IMR-90 (cell line): ENCODE results near the gene CDH13.

ENCODE experiments used
- BHLHE40 ChIP-seq: fragments of 150-350 bp; IDR thresholded peaks from 2 replicates; pipeline ENCODE4 v1.6.1; 2016; ENCODE audit warnings: mild to moderate bottlenecking, low read depth, low read length
- CHD1 ChIP-seq: IDR thresholded peaks from 2 replicates; pipeline ENCODE4 v1.6.1; 2012; ENCODE audit warnings: low read depth, low read length, improper control_type of control experiment
- CTCF ChIP-seq: conservative IDR thresholded peaks from 2 replicates; pipeline ENCODE4 v1.5.1; 2012; ENCODE audit warnings: mild to moderate bottlenecking, low read depth, low read length, improper control_type of control experiment
- FOS ChIP-seq: fragments of 150-350 bp; IDR thresholded peaks from 2 replicates; pipeline ENCODE4 v1.6.1; 2016; ENCODE audit warnings: low read depth, low read length
- MAFK ChIP-seq: IDR thresholded peaks from 2 replicates; pipeline ENCODE4 v1.6.1; 2012; ENCODE audit warnings: low read depth, low read length, improper control_type of control experiment
- MAZ ChIP-seq: IDR thresholded peaks from 2 replicates; pipeline ENCODE4 v1.6.1; 2012; ENCODE audit warnings: low read depth, mild to moderate bottlenecking, low read length, improper control_type of control experiment, moderate library complexity, borderline replicate concordance
- MXI1 ChIP-seq: IDR thresholded peaks from 2 replicates; pipeline ENCODE4 v1.6.1; 2012; ENCODE audit warnings: low read depth, mild to moderate bottlenecking, low read length, moderate library complexity, borderline replicate concordance
- POLR2A ChIP-seq: IDR thresholded peaks from 2 replicates; pipeline ENCODE4 v1.6.1; 2012; ENCODE audit warnings: mild to moderate bottlenecking, low read depth, low read length
- RAD21 ChIP-seq: IDR thresholded peaks from 2 replicates; pipeline ENCODE4 v1.6.1; 2012; ENCODE audit warnings: low read length, improper control_type of control experiment
- RCOR1 ChIP-seq: IDR thresholded peaks from 2 replicates; pipeline ENCODE4 v1.6.1; 2012; ENCODE audit warnings: mild to moderate bottlenecking, low read length, improper control_type of control experiment; ENCODE audit not compliant: insufficient replicate concordance
- SMC3 ChIP-seq: fragments of 150-350 bp; IDR thresholded peaks from 2 replicates; pipeline ENCODE4 v1.6.1; 2016; ENCODE audit warnings: low read depth, mild to moderate bottlenecking, antibody characterized with exemption, low read length, moderate library complexity
- TF ChIP-seq, protein P1 (sequence below): fragments of 150-350 bp; IDR thresholded peaks from 2 replicates; pipeline ENCODE4 v1.6.1; 2017; ENCODE audit warnings: mild to moderate bottlenecking, antibody characterized with exemption, low read length, low read depth
- TF ChIP-seq, protein P2 (sequence below): fragments of 150-350 bp; IDR thresholded peaks from 2 replicates; pipeline ENCODE4 v1.6.1; 2016; ENCODE audit warnings: low read depth, mild to moderate bottlenecking, low read length, moderate library complexity, borderline replicate concordance

- no peak for TF ChIP-seq SMC3
- no peak for TF ChIP-seq CTCF
- no peak for TF ChIP-seq RAD21
- TF ChIP-seq POLR2A = no peak
- TF ChIP-seq, protein P1, sequence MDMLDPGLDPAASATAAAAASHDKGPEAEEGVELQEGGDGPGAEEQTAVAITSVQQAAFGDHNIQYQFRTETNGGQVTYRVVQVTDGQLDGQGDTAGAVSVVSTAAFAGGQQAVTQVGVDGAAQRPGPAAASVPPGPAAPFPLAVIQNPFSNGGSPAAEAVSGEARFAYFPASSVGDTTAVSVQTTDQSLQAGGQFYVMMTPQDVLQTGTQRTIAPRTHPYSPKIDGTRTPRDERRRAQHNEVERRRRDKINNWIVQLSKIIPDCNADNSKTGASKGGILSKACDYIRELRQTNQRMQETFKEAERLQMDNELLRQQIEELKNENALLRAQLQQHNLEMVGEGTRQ = no peak
- no peak for TF ChIP-seq CHD1
- TF ChIP-seq MAZ = no peak
- TF ChIP-seq MAFK = no peak
- TF ChIP-seq, protein P2, sequence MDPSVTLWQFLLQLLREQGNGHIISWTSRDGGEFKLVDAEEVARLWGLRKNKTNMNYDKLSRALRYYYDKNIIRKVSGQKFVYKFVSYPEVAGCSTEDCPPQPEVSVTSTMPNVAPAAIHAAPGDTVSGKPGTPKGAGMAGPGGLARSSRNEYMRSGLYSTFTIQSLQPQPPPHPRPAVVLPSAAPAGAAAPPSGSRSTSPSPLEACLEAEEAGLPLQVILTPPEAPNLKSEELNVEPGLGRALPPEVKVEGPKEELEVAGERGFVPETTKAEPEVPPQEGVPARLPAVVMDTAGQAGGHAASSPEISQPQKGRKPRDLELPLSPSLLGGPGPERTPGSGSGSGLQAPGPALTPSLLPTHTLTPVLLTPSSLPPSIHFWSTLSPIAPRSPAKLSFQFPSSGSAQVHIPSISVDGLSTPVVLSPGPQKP = no peak
- no peak for TF ChIP-seq RCOR1
- TF ChIP-seq FOS = no peak
- no peak for TF ChIP-seq MXI1
- TF ChIP-seq BHLHE40 = no peak
These were observed 1182.3 kb downstream of the CDH13 start for GRCh38 chr16:83809092-83809491.
